ENCODE measurements around the gene SLC22A31. TPM values are rescaled to one million over a fixed set of nuclear protein-coding genes. Genes with fewer than 3 reads are reported as not detected.

SLC22A31 gene
- polyA plus RNA-seq, 1 of the 3 experiments (the other 2 are of a cell fraction) = 0.07 TPM

DNA sequence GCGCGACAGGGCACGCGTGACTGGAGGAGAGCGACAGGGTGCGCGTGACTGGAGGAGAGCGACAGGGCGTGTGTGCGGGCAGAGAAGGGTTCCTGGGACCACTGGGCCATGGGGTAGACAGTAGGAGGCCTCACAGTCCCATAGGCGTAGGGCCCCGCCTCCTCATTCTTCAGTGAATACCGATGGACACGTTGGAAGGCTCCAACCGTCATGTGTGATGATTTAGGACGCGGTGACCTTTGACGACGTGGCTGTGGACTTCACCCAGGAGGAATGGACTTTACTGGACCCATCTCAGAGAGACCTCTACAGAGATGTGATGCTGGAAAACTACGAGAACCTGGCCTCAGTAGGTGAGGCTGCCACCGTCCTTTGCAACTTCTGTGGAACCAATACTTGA, 22.6 kb upstream of the SLC22A31 start:
- H3F3A ChIP-seq (replicated peaks; ENCODE audit: insufficient read depth) = no peaks in the 10 kb centered on the region
- H3K79me2 ChIP-seq (ENCODE audit: insufficient read depth) = peaks cover 35% of the 10 kb centered on the region
- H3K27ac ChIP-seq (ENCODE audit: low read depth in 2 of 2, low read length in 1 of 2) = no peak overlapping the region
- no peak for TF ChIP-seq SIN3A (IDR thresholded peaks at IDR 0.05; ENCODE audit: borderline replicate concordance, low read depth, low read length)
- TF ChIP-seq, protein P1, sequence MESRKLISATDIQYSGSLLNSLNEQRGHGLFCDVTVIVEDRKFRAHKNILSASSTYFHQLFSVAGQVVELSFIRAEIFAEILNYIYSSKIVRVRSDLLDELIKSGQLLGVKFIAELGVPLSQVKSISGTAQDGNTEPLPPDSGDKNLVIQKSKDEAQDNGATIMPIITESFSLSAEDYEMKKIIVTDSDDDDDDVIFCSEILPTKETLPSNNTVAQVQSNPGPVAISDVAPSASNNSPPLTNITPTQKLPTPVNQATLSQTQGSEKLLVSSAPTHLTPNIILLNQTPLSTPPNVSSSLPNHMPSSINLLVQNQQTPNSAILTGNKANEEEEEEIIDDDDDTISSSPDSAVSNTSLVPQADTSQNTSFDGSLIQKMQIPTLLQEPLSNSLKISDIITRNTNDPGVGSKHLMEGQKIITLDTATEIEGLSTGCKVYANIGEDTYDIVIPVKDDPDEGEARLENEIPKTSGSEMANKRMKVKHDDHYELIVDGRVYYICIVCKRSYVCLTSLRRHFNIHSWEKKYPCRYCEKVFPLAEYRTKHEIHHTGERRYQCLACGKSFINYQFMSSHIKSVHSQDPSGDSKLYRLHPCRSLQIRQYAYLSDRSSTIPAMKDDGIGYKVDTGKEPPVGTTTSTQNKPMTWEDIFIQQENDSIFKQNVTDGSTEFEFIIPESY (IDR thresholded peaks at IDR 0.05; ENCODE audit: borderline replicate concordance, low read depth) = no peak
- TF ChIP-seq GABPA (IDR thresholded peaks at IDR 0.05; ENCODE audit: low read depth) = no peak
- TF ChIP-seq TCF12 (IDR thresholded peaks at IDR 0.05) = no peak
- TF ChIP-seq, protein P2, sequence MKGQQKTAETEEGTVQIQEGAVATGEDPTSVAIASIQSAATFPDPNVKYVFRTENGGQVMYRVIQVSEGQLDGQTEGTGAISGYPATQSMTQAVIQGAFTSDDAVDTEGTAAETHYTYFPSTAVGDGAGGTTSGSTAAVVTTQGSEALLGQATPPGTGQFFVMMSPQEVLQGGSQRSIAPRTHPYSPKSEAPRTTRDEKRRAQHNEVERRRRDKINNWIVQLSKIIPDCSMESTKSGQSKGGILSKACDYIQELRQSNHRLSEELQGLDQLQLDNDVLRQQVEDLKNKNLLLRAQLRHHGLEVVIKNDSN (IDR thresholded peaks at IDR 0.05; ENCODE audit: borderline replicate concordance, low read depth) = no peak
- TF ChIP-seq FOXM1 (IDR thresholded peaks at IDR 0.05; ENCODE audit: low read depth) = no peak
- H3K36me3 ChIP-seq (replicated peaks in 1 of 2; ENCODE audit: control insufficient read depth in 1 of 2, insufficient read depth in 2 of 2, low read length in 1 of 2) = peaks cover 42 to 52% of the 10 kb centered on the region in 2 experiments
- WGBS (ENCODE audit: low lambda C conversion rate) = 96% methylated on average over 21 of the region's 21 CpGs
- H3K4me1 ChIP-seq (ENCODE audit: control insufficient read depth in 1 of 2, insufficient read depth in 2 of 2, low read depth in 1 of 2, low read length in 1 of 2) = peaks cover 0 to 2% of the 10 kb centered on the region in 2 experiments; a peak in 1 of 4 replicates
- no peaks in the 10 kb centered on the region; the same call in 1 of the 2 replicates for H3K9me3 ChIP-seq
- CTCF ChIA-PET = no interaction called here
- no peak overlapping the region for H3K4me3 ChIP-seq (ENCODE audit: low read depth in 2 of 2, low read length in 1 of 2)
- H4K20me1 ChIP-seq (ENCODE audit: insufficient read depth) = no peaks in the 10 kb centered on the region
- DNase-seq = no peak
- no peak overlapping the region for H3K9ac ChIP-seq
- no peaks in the 10 kb centered on the region for H3K9me2 ChIP-seq
- H3K27me3 ChIP-seq (ENCODE audit: insufficient read depth) = no peaks in the 10 kb centered on the region
- no peak overlapping the region for H3K4me2 ChIP-seq
- no peak overlapping the region for H2AFZ ChIP-seq (ENCODE audit: low read depth)
- POLR2A ChIA-PET = interaction anchor here (0.6 kb wide), 1 partner anchor 358 kb away, joined by 3 read pairs; no protein-coding TSS in a partner anchor

DNA sequence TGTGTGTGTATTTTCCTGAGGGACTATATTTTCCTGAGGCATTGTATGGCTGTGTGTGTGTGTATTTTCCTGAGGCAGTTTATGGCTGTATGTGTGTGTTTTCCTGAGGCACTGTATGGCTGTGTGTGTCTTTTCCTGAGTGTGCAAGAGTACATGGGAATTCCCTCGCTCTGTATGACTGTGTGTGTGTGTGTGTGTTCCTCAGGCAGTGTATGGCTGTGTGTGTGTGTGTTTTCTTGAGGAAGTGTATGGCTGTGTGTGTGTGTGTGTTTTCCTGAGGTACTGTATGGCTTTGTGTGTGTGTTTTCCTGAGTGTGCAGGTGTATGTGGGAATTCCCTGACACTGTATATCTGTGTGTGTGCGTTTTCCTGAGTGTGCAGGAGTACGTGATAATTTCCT, 21.3 kb upstream of the SLC22A31 start:
- DNase-seq = no peak

DNA sequence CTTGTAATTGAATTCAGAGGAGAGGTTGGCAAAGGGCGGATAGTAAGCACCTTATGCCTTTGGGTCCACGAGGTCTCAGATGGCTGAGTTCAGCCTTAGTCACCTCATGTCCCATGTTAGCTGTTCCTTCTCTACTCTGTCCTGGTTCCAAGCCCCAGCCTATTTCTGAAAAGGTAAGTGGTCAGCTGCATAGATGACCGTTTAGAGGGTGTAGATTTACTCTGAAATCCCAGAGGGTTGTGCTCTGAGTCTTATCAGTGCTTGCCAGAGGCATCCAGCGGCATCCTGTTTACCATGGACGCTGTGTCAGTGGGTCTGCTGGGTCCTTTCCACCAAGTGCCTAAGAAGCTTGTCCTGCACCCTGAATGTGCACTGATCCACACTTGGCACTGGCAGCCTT, 19.0 kb upstream of the SLC22A31 start:
- no peak overlapping the region for H2AFZ ChIP-seq (ENCODE audit: low read depth)
- peaks cover 19 to 23% of the 10 kb centered on the region in 2 experiments for H3K36me3 ChIP-seq (replicated peaks in 1 of 2; ENCODE audit: control insufficient read depth in 1 of 2, insufficient read depth in 2 of 2, low read length in 1 of 2)
- no peak overlapping the region for H3K4me3 ChIP-seq (ENCODE audit: low read depth in 2 of 2, low read length in 1 of 2)
- H3K27ac ChIP-seq (ENCODE audit: low read depth in 2 of 2, low read length in 1 of 2) = no peak overlapping the region
- H3K79me2 ChIP-seq (ENCODE audit: insufficient read depth) = peaks cover 33% of the 10 kb centered on the region
- H3K4me1 ChIP-seq (ENCODE audit: control insufficient read depth in 1 of 2, insufficient read depth in 2 of 2, low read depth in 1 of 2, low read length in 1 of 2) = peaks cover 0 to 7% of the 10 kb centered on the region in 2 experiments; a peak in 2 of 4 replicates
- H3K27me3 ChIP-seq (ENCODE audit: insufficient read depth) = no peaks in the 10 kb centered on the region
- DNase-seq = no peak
- H3K4me2 ChIP-seq = no peak overlapping the region
- 76% methylated on average over 5 of the region's 5 CpGs for whole genome bisulfite sequencing (ENCODE audit: low lambda C conversion rate)
- H3K9me3 ChIP-seq = no peaks in the 10 kb centered on the region
- ChIA-PET POLR2A (no interaction called here), CTCF (no interaction called here)
- H4K20me1 ChIP-seq (ENCODE audit: insufficient read depth) = no peaks in the 10 kb centered on the region
- H3F3A ChIP-seq (replicated peaks; ENCODE audit: insufficient read depth) = no peaks in the 10 kb centered on the region
- no peaks in the 10 kb centered on the region for H3K9me2 ChIP-seq
- no peak overlapping the region for H3K9ac ChIP-seq
- TF ChIP-seq, protein P3, sequence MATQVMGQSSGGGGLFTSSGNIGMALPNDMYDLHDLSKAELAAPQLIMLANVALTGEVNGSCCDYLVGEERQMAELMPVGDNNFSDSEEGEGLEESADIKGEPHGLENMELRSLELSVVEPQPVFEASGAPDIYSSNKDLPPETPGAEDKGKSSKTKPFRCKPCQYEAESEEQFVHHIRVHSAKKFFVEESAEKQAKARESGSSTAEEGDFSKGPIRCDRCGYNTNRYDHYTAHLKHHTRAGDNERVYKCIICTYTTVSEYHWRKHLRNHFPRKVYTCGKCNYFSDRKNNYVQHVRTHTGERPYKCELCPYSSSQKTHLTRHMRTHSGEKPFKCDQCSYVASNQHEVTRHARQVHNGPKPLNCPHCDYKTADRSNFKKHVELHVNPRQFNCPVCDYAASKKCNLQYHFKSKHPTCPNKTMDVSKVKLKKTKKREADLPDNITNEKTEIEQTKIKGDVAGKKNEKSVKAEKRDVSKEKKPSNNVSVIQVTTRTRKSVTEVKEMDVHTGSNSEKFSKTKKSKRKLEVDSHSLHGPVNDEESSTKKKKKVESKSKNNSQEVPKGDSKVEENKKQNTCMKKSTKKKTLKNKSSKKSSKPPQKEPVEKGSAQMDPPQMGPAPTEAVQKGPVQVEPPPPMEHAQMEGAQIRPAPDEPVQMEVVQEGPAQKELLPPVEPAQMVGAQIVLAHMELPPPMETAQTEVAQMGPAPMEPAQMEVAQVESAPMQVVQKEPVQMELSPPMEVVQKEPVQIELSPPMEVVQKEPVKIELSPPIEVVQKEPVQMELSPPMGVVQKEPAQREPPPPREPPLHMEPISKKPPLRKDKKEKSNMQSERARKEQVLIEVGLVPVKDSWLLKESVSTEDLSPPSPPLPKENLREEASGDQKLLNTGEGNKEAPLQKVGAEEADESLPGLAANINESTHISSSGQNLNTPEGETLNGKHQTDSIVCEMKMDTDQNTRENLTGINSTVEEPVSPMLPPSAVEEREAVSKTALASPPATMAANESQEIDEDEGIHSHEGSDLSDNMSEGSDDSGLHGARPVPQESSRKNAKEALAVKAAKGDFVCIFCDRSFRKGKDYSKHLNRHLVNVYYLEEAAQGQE (IDR thresholded peaks at IDR 0.05; ENCODE audit: low read depth, low read length) = no peak
- no peak for TF ChIP-seq ELF1 (IDR thresholded peaks at IDR 0.05)
- TF ChIP-seq, protein P4, sequence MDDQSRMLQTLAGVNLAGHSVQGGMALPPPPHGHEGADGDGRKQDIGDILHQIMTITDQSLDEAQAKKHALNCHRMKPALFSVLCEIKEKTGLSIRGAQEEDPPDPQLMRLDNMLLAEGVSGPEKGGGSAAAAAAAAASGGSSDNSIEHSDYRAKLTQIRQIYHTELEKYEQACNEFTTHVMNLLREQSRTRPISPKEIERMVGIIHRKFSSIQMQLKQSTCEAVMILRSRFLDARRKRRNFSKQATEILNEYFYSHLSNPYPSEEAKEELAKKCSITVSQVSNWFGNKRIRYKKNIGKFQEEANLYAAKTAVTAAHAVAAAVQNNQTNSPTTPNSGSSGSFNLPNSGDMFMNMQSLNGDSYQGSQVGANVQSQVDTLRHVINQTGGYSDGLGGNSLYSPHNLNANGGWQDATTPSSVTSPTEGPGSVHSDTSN (IDR thresholded peaks at IDR 0.05) = no peak
- TF ChIP-seq EP300 (IDR thresholded peaks at IDR 0.05; ENCODE audit: borderline replicate concordance in 1 of 2, low read depth in 1 of 2, low read length in 1 of 2) = no peak
- TF ChIP-seq, protein P2 (IDR thresholded peaks at IDR 0.05; ENCODE audit: borderline replicate concordance, low read depth) = no peak
- no peak for TF ChIP-seq CHD2 (IDR thresholded peaks at IDR 0.05; ENCODE audit: low read length, partially characterized antibody)

More for the DNA sequence above, 21.3 kb upstream of the SLC22A31 start:
- Histone ChIP-seq H3K36me3 (replicated peaks in 1 of 2; ENCODE audit: control insufficient read depth in 1 of 2, insufficient read depth in 2 of 2, low read length in 1 of 2) (peaks cover 29 to 39% of the 10 kb centered on the region in 2 experiments), H3K27me3 (ENCODE audit: insufficient read depth) (no peaks in the 10 kb centered on the region), H3K9me2 (no peaks in the 10 kb centered on the region), H3K79me2 (ENCODE audit: insufficient read depth) (peaks cover 33% of the 10 kb centered on the region), H3K4me2 (no peak overlapping the region), H3F3A (replicated peaks; ENCODE audit: insufficient read depth) (no peaks in the 10 kb centered on the region), H3K4me1 (ENCODE audit: control insufficient read depth in 1 of 2, insufficient read depth in 2 of 2, low read depth in 1 of 2, low read length in 1 of 2) (peaks cover 0 to 5% of the 10 kb centered on the region in 2 experiments; a peak in 2 of 4 replicates), H3K9me3 (no peaks in the 10 kb centered on the region), H3K4me3 (ENCODE audit: low read depth in 2 of 2, low read length in 1 of 2) (no peak overlapping the region), H4K20me1 (ENCODE audit: insufficient read depth) (no peaks in the 10 kb centered on the region), H3K27ac (ENCODE audit: low read depth in 2 of 2, low read length in 1 of 2) (no peak overlapping the region), H2AFZ (ENCODE audit: low read depth) (no peak overlapping the region), H3K9ac (no peak overlapping the region)
- no peak for TF ChIP-seq RFX5 (IDR thresholded peaks at IDR 0.05; ENCODE audit: low read length)
- no peak for TF ChIP-seq NFIC (IDR thresholded peaks at IDR 0.05; ENCODE audit: borderline replicate concordance)
- TF ChIP-seq MEF2A (IDR thresholded peaks at IDR 0.05; ENCODE audit: borderline replicate concordance, low read depth) = no peak
- CTCF ChIA-PET = no interaction called here
- POLR2A ChIA-PET = no interaction called here
- 96% methylated on average over 3 of the region's 3 CpGs for WGBS (ENCODE audit: low lambda C conversion rate)

All from SK-N-SH (cell line).